ENCODE measurements around the gene CRK.

DNA sequence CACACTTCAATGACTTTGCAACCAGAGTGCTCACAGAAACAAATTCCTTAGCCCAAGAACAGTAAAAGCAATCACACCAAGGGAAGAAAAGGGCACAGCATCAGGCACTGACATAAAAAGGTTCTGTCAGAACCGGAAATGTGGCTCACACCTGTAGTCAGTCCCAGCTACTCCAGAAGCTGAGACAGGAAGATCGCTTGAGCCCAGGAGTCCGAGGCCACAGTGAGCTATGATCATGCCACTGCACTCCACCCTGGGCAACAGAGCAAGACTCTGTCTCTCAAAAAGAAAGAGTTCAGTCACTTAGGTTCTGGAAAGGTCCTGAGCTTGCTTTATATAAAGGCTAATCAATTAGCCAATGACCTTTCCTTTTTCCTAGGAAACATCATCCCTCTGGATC is 78.7 kb downstream of the CRK start:
- TF ChIP-seq, protein P1, sequence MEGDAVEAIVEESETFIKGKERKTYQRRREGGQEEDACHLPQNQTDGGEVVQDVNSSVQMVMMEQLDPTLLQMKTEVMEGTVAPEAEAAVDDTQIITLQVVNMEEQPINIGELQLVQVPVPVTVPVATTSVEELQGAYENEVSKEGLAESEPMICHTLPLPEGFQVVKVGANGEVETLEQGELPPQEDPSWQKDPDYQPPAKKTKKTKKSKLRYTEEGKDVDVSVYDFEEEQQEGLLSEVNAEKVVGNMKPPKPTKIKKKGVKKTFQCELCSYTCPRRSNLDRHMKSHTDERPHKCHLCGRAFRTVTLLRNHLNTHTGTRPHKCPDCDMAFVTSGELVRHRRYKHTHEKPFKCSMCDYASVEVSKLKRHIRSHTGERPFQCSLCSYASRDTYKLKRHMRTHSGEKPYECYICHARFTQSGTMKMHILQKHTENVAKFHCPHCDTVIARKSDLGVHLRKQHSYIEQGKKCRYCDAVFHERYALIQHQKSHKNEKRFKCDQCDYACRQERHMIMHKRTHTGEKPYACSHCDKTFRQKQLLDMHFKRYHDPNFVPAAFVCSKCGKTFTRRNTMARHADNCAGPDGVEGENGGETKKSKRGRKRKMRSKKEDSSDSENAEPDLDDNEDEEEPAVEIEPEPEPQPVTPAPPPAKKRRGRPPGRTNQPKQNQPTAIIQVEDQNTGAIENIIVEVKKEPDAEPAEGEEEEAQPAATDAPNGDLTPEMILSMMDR (IDR thresholded peaks at IDR 0.05): no peak
- TF ChIP-seq POLR2A (IDR thresholded peaks at IDR 0.05) (no peak), POLR2AphosphoS5 (IDR thresholded peaks at IDR 0.05; ENCODE audit: insufficient read depth in 1 of 2, low read depth in 1 of 2) (no peak)
